ENCODE measurements around the gene C15orf62.

C15orf62 gene

DNA sequence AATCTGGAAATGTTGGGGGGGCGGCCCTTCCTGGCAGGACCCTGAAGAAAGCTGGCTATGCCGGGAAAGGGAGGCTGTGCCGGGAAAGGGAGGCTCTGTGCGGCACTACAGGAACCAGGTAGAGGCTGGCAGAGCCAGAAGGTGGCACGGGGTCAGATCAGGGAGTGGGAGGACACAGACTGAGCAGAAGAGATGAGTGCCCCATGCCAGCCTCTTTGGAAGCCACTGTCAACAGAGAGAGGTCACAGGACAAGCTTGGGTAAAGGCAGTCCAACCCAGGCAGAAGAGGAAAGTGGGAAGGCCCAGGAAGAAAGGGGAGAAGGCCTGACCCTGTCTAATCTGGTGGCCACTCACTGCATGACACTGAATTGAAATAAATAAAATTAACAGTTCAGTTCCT lies 1.5 kb downstream of the C15orf62 start:
- TF ChIP-seq, protein P1, sequence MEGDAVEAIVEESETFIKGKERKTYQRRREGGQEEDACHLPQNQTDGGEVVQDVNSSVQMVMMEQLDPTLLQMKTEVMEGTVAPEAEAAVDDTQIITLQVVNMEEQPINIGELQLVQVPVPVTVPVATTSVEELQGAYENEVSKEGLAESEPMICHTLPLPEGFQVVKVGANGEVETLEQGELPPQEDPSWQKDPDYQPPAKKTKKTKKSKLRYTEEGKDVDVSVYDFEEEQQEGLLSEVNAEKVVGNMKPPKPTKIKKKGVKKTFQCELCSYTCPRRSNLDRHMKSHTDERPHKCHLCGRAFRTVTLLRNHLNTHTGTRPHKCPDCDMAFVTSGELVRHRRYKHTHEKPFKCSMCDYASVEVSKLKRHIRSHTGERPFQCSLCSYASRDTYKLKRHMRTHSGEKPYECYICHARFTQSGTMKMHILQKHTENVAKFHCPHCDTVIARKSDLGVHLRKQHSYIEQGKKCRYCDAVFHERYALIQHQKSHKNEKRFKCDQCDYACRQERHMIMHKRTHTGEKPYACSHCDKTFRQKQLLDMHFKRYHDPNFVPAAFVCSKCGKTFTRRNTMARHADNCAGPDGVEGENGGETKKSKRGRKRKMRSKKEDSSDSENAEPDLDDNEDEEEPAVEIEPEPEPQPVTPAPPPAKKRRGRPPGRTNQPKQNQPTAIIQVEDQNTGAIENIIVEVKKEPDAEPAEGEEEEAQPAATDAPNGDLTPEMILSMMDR (IDR thresholded peaks at IDR 0.05; ENCODE audit: insufficient read depth, low read depth, low read length, missing control alignments), result no peak
- DNase-seq (ENCODE audit: low read depth), result no peak
- H3K4me3 ChIP-seq (ENCODE audit: low read depth, low read length), result no peak overlapping the region

DNA sequence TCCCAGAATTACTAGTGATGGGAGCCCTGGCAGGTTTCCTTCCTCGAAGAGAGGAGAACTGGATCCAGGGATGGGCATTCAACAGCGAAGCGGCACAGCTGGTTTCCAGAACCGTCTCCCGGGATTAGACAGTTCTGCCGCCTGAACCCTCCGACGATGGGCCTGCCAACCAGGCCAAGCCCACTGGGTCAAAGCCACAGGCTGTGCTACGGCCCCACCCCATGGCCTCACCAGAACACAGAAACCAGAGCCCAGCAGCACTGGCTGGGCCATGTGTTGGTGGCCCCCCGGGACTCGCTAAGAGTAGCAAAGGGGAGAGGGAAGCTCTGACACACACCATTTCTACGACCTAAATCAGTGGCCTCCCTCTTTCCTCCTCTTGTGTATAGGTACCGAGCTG lies 2.2 kb downstream of the C15orf62 start:
- DNase-seq (ENCODE audit: low read depth), result no peak
- H3K4me3 ChIP-seq (ENCODE audit: low read depth, low read length), result no peak overlapping the region
- TF ChIP-seq, protein P1 (IDR thresholded peaks at IDR 0.05; ENCODE audit: insufficient read depth, low read depth, low read length, missing control alignments), result no peak

DNA sequence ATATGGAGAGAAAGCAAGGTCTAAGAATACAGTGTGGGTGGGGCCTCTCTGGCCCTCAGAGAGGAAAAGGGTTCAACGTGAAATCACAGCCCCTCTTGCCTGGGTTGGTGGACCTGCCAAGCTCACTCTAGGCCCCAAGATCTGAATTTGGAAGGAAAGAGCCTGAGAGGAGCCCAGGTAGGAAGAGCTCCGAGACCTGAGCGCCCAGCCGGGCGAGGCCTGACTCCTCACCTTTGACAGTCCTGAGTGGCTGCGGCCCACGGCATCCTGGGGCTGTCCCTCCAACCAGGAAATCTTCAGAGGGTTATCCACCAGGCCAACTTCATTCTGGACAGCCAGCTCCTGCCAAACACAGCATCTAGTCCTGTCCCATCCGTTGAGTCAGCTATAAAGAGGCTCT lies 3.7 kb downstream of the C15orf62 start:
- H3K4me3 ChIP-seq (ENCODE audit: low read depth, low read length), result no peak overlapping the region
- no peak for DNase-seq (ENCODE audit: low read depth)
- TF ChIP-seq, protein P1 (IDR thresholded peaks at IDR 0.05; ENCODE audit: insufficient read depth, low read depth, low read length, missing control alignments), result no peak

GRCh38 chr15:40773902-40774301 lies 4.1 kb downstream of the C15orf62 start:
- H3K4me3 ChIP-seq (ENCODE audit: low read depth, low read length), result no peak overlapping the region
- DNase-seq (ENCODE audit: low read depth), result no peak
- TF ChIP-seq, protein P1 (IDR thresholded peaks at IDR 0.05; ENCODE audit: insufficient read depth, low read depth, low read length, missing control alignments), result no peak

DNA sequence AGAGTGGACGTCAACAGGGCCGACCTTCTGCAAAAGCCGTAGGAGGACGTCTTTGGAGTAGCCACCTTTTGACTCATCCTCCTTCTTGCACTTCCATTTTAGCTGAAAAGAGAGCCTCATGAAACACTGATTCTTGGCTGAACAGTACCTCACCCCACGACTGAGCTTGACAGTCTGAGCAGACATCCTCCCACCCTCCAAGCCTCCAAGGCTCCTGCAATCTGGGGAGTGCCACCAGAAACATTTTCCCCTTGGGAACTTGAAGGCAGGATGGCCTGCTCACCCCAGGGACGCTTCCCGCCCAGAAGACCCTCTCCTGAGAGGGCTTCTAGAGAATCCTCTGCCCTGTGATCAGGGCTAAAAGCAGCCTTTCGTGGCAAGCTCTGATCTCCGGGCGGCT lies 5.2 kb downstream of the C15orf62 start:
- TF ChIP-seq, protein P1 (IDR thresholded peaks at IDR 0.05; ENCODE audit: insufficient read depth, low read depth, low read length, missing control alignments), result no peak
- H3K4me3 ChIP-seq (ENCODE audit: low read depth, low read length), result no peak overlapping the region

GRCh38 chr15:40775740-40776536 lies 6.2 kb downstream of the C15orf62 start:
- H3K4me3 ChIP-seq (ENCODE audit: low read depth, low read length), result no peak overlapping the region
- DNase-seq (ENCODE audit: low read depth), result no peak
- TF ChIP-seq, protein P1 (IDR thresholded peaks at IDR 0.05; ENCODE audit: insufficient read depth, low read depth, low read length, missing control alignments), result no peak

More for the DNA sequence above, 5.2 kb downstream of the C15orf62 start:
- no peak for DNase-seq (ENCODE audit: low read depth)
